PC-9 (cell line): ENCODE results near the gene ARHGAP6.

ENCODE experiments used
- EZH2 ChIP-seq: fragments of 200-600 bp; sonication (generic); IDR thresholded peaks from 2 replicates; pipeline ENCODE4 v1.8.0; 2017; ENCODE audit warnings: antibody characterized with exemption, low read depth
- TF ChIP-seq, protein P1 (sequence below): fragments of 200-600 bp; sonication (generic); conservative IDR thresholded peaks from 2 replicates; pipeline ENCODE4 v1.6.1; 2017; ENCODE audit warnings: mixed run types, antibody characterized with exemption, mild to moderate bottlenecking, moderate library complexity

DNA sequence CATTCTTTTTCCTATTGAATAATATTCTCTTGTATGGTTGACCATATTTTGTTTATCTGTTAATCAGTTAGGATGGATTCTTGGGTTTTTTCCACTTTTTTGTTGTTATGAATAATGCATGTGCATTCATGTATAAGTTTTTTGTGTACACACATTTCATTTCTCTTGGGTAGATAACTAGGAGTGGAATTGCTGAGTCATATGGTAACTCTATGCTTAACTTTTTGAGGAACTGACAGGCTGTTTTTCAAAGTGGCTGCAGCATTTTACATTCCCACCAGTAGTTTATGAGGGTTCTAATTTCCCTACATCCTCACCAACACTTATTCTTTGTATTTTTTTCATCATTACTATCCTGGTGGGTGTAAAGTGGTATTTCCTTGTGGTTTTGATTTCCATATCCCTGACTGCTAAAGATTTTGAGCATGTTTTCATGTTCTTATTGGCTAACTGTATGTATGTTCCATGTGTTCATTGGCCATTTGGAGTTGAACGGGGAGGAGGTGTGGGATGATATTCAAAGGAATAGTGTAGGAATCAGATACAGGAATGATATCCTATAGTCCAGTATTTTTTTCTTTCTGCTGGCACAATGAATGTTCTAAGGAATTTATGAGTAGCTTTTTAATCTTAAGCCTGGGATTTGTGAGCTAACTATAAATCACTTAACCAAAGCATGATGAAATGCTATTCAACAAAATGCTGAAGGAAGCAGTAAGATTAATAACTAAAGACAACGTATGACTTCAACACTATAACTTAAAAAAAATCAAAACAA is 258.2 kb downstream of the ARHGAP6 start:
- TF ChIP-seq, protein P1, sequence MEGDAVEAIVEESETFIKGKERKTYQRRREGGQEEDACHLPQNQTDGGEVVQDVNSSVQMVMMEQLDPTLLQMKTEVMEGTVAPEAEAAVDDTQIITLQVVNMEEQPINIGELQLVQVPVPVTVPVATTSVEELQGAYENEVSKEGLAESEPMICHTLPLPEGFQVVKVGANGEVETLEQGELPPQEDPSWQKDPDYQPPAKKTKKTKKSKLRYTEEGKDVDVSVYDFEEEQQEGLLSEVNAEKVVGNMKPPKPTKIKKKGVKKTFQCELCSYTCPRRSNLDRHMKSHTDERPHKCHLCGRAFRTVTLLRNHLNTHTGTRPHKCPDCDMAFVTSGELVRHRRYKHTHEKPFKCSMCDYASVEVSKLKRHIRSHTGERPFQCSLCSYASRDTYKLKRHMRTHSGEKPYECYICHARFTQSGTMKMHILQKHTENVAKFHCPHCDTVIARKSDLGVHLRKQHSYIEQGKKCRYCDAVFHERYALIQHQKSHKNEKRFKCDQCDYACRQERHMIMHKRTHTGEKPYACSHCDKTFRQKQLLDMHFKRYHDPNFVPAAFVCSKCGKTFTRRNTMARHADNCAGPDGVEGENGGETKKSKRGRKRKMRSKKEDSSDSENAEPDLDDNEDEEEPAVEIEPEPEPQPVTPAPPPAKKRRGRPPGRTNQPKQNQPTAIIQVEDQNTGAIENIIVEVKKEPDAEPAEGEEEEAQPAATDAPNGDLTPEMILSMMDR: no peak
- no peak for TF ChIP-seq EZH2
